Fibroblast of mammary gland (primary cell): ENCODE data around the gene DIABLO.
A peak's percentile ranks its signal among the peaks of the same experiment; 100 is the strongest.
"Not testable (repeated sequence)": the region's sequence is repeated elsewhere in the genome, so short reads cannot be mapped to it uniquely, and the experiment has no call there.

ENCODE experiments used
- DNase-seq: peaks from one replicate; pipeline ENCODE4 v3.0.0-alpha.2; 2010; ENCODE audit warnings: low read depth
- H3K4me3 ChIP-seq: 2 replicates; pipeline ENCODE4 v1.5.1; 2011; ENCODE audit warnings: low read depth, mild to moderate bottlenecking, low read length, moderate library complexity; ENCODE audit not compliant: control insufficient read depth
- TF ChIP-seq, protein P1 (sequence below): conservative IDR thresholded peaks from 2 replicates; pipeline ENCODE4 v1.5.1; 2011; ENCODE audit warnings: low read depth, low read length, inconsistent platforms; ENCODE audit not compliant: control insufficient read depth, insufficient read depth

The DIABLO gene

DNA sequence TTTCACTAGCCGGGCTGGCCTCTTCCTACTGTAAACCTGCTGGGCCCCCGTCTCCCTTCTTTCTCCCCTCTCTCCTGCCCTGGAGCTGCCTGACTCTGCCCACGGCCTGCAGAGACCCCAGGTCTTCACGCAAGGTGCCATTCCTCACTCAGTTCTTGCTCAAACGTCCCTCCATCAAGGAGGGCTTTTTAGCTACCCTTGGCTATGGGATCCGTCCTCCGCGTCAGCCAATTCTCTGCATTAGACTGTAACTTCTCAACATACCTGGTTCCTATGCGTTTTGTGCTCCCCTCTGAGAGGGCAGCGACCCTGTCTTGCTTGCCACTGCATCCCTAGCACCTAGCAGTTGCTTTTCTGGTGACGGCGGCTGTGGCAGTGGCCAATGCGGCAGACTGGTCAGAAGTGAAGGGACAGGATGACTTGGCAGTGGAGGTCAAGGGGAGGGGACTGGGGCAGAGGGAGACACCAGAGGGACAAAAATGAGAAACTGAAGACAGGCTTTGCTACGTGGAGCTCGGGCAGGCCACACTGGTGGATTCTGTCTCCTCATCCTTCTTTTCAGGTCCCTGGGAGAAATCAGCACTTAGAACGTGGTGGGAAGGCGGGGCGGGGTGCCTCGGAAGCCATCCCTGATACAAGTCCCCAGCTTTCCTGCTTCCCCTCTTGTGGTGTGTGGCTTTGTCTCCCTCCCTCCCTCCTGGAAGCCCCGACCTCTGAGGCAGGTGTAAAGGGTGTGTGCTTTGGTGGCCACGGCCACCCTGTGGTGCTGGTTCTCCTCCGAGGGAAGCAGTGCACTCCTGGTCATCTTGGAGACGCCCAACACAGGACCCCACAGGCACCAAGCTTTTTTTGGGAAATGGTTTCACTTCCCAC is 20.6 kb downstream of the DIABLO start:
- no peak overlapping the region for H3K4me3 ChIP-seq
- DNase-seq, result no peak
- TF ChIP-seq, protein P1, sequence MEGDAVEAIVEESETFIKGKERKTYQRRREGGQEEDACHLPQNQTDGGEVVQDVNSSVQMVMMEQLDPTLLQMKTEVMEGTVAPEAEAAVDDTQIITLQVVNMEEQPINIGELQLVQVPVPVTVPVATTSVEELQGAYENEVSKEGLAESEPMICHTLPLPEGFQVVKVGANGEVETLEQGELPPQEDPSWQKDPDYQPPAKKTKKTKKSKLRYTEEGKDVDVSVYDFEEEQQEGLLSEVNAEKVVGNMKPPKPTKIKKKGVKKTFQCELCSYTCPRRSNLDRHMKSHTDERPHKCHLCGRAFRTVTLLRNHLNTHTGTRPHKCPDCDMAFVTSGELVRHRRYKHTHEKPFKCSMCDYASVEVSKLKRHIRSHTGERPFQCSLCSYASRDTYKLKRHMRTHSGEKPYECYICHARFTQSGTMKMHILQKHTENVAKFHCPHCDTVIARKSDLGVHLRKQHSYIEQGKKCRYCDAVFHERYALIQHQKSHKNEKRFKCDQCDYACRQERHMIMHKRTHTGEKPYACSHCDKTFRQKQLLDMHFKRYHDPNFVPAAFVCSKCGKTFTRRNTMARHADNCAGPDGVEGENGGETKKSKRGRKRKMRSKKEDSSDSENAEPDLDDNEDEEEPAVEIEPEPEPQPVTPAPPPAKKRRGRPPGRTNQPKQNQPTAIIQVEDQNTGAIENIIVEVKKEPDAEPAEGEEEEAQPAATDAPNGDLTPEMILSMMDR, result no peak

GRCh38 chr12:122204167-122205052 is 21.4 kb downstream of the DIABLO start:
- no peak for DNase-seq
- TF ChIP-seq, protein P1, result no peak
- H3K4me3 ChIP-seq, result peak overlapping the region; percentile 12

- H3K4me3 ChIP-seq, result peak within 1 kb of the TSS; percentile 50
- peak; percentile 40 for DNase-seq
- TF ChIP-seq, protein P1, result no peak
These were observed 22.3 kb downstream of the DIABLO start, which contains the start of gene B3GNT4 for GRCh38 chr12:122203301-122204166. Gene B3GNT4 (plus strand): TSS chr12:122203709. CDS start chr12:122204619, 910 bp downstream.

DNA sequence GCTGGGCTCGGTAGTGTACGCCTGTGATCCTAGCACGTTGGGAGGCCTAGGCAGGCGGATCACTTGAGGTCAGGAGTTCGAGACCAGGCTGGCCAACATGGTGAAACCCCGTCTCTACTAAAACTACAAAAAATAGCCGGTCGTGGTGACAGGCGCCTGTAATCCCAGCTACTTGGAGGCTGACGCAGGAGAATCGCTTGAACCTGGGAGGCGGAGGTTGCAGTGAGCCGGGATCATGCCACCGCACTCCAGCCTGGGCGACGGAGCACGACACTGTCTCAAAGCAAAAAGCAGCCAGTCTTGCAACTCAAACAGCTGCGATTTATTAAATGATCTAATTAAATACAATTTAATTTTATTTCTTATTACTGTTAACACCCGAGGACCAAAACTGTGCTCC is 23.0 kb downstream of the DIABLO start:
- not testable (repeated sequence) for DNase-seq
- H3K4me3 ChIP-seq, result peak overlapping the region; percentile 50

- TF ChIP-seq, protein P1, result no peak
- no peak for DNase-seq
These were observed 23.8 kb downstream of the DIABLO start for GRCh38 chr12:122202017-122202416.

DNA sequence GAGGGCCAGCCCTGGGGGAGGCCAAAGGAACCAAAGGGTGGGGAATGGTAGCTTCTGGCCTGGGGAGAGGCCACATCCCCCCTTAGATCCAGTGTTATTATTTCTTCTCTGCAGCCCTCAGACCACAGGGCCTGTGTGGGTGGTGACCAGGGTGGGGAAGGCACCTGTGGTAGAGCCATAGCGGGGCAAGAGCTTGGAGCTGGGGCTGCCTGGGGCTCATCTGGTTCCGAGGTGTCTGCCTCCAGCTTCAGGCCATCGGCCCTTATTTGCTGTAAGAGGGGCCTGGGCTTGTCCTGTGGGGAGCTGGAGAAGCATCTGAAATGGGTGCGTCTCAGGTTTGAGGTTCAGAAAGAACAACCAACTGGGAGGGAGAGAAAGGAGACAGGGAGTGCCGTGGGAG is 24.5 kb downstream of the DIABLO start:
- H3K4me3 ChIP-seq, result no peak overlapping the region
- no peak for DNase-seq
- TF ChIP-seq, protein P1, result no peak

More at GRCh38 chr12:122202017-122202416, 23.8 kb downstream of the DIABLO start:
- no peak overlapping the region for H3K4me3 ChIP-seq
